Measurements from ENCODE around the gene PSMA2.

DNA sequence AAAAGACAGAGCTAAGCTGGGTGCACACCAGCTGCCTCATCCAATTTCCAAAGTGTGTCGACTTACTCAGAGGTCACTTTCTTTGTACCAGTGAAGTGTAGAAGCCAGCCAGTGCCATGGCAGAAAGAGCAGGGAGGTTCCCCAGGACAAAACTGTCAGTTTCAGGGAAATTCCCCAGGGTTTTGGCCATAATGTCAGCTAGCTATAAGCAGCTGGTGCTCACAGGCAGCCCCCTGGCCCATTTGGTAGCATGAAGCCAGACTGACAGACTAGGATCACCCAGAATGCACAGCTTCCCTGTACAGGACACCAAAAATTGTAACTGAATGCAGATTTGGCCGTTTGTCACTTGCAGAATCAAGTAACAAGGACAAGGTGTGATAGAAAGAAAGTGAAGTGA lies 28.8 kb upstream of the PSMA2 start:
- TF ChIP-seq POLR2A (IDR thresholded peaks at IDR 0.05) = no peak
- TF ChIP-seq, protein P1, sequence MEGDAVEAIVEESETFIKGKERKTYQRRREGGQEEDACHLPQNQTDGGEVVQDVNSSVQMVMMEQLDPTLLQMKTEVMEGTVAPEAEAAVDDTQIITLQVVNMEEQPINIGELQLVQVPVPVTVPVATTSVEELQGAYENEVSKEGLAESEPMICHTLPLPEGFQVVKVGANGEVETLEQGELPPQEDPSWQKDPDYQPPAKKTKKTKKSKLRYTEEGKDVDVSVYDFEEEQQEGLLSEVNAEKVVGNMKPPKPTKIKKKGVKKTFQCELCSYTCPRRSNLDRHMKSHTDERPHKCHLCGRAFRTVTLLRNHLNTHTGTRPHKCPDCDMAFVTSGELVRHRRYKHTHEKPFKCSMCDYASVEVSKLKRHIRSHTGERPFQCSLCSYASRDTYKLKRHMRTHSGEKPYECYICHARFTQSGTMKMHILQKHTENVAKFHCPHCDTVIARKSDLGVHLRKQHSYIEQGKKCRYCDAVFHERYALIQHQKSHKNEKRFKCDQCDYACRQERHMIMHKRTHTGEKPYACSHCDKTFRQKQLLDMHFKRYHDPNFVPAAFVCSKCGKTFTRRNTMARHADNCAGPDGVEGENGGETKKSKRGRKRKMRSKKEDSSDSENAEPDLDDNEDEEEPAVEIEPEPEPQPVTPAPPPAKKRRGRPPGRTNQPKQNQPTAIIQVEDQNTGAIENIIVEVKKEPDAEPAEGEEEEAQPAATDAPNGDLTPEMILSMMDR (IDR thresholded peaks at IDR 0.05) = no peak
